Glomerular endothelial cell (primary cell): Measurements from ENCODE around the gene NLK. TPM values are rescaled to one million over a fixed set of nuclear protein-coding genes. Genes with fewer than 3 reads are reported as not detected.
A peak's percentile ranks its signal among the peaks of the same experiment; 100 is the strongest.
"Not testable (repeated sequence)": the region's sequence is repeated elsewhere in the genome, so short reads cannot be mapped to it uniquely, and the experiment has no call there.

ENCODE experiments used
- DNase-seq: peaks from one replicate; pipeline ENCODE4 v3.0.0-alpha.2; 2011; ENCODE audit warnings: low read depth, low spot score; ENCODE audit errors: extremely low read depth
- total RNA-seq: library from RNA; depleted of rRNA; stranded (reverse); fragments of >200 nt; gene quantifications from 2 replicates; pipeline ENCODE4 v1.2.3, GENCODE V29; 2015

Gene NLK
- total RNA-seq = 34.0 and 40.8 TPM in 2 replicates

- DNase-seq = no peak
These were observed at the start of gene NLK for GRCh38 chr17:28042657-28042720. NLK (plus strand) TSS chr17:28042677; CDS start chr17:28042874, 197 bp downstream.

GRCh38 chr17:27993161-27993695 is 49.2 kb upstream of the NLK start:
- no peak for DNase-seq

- no peak for DNase-seq
These were observed 48.7 kb upstream of the NLK start for GRCh38 chr17:27993723-27994310.

- no peak for DNase-seq
These were observed 47.9 kb upstream of the NLK start for GRCh38 chr17:27994586-27994985.

GRCh38 chr17:27995554-27995953 is 46.9 kb upstream of the NLK start:
- no peak for DNase-seq

- DNase-seq = no peak
These were observed 46.1 kb upstream of the NLK start for GRCh38 chr17:27996202-27997043.

- no peak for DNase-seq
These were observed 45.5 kb upstream of the NLK start for GRCh38 chr17:27997044-27997401.

- no peak for DNase-seq
These were observed 45.0 kb upstream of the NLK start for GRCh38 chr17:27997522-27997921.

GRCh38 chr17:28001149-28001548 is 41.3 kb upstream of the NLK start:
- no peak for DNase-seq

GRCh38 chr17:28004344-28004743 is 38.1 kb upstream of the NLK start:
- no peak for DNase-seq

- DNase-seq = not testable (repeated sequence)
These were observed 34.6 kb upstream of the NLK start for GRCh38 chr17:28007925-28008324.

GRCh38 chr17:28008513-28008912 is 34.0 kb upstream of the NLK start:
- no peak for DNase-seq

GRCh38 chr17:28010406-28010805 is 32.1 kb upstream of the NLK start:
- no peak for DNase-seq

GRCh38 chr17:28018439-28019070 is 23.9 kb upstream of the NLK start:
- no peak for DNase-seq

- no peak for DNase-seq
These were observed 22.0 kb upstream of the NLK start for GRCh38 chr17:28020515-28020914.

GRCh38 chr17:28029044-28029443 is 13.4 kb upstream of the NLK start:
- DNase-seq = no peak

- no peak for DNase-seq
These were observed 12.1 kb upstream of the NLK start for GRCh38 chr17:28030386-28030785.

GRCh38 chr17:28031174-28031573 is 11.3 kb upstream of the NLK start:
- no peak for DNase-seq

GRCh38 chr17:28033972-28034714 is 8.3 kb upstream of the NLK start:
- DNase-seq = peak; percentile 68

- not testable (repeated sequence) for DNase-seq
These were observed 7.0 kb upstream of the NLK start for GRCh38 chr17:28035452-28035851.

GRCh38 chr17:28035884-28036283 is 6.6 kb upstream of the NLK start:
- DNase-seq = not testable (repeated sequence)

GRCh38 chr17:28038802-28039201 is 3.7 kb upstream of the NLK start:
- DNase-seq = no peak
